NCI-H524 treated with DMSO at 0.1 percent for 48 hours (cell line): ENCODE data around the gene RAMP1.
"Not testable (repeated sequence)": the region's sequence is repeated elsewhere in the genome, so short reads cannot be mapped to it uniquely, and the experiment has no call there.

ENCODE experiments used
- DNase-seq: peaks from one replicate; lab custom pipeline; 2025; lab: John Stamatoyannopoulos, UW

The RAMP1 gene

GRCh38 chr2:237859533-237860272 is at the start of gene RAMP1:
Gene RAMP1 (plus strand): TSS chr2:237859623. CDS start chr2:237859676, 53 bp downstream.
- DNase-seq, result no peak

GRCh38 chr2:237815637-237816036 is 43.8 kb upstream of the RAMP1 start:
- DNase-seq, result no peak

GRCh38 chr2:237816531-237816930 is 42.9 kb upstream of the RAMP1 start:
- no peak for DNase-seq

- no peak for DNase-seq
Measured at GRCh38 chr2:237818066-237818473, 41.4 kb upstream of the RAMP1 start.

- no peak for DNase-seq
Measured at GRCh38 chr2:237819231-237819630, 40.2 kb upstream of the RAMP1 start.

GRCh38 chr2:237820421-237820820 is 39.0 kb upstream of the RAMP1 start:
- DNase-seq, result no peak

- DNase-seq, result no peak
Measured at GRCh38 chr2:237823544-237823943, 35.9 kb upstream of the RAMP1 start.

GRCh38 chr2:237824085-237824484 is 35.3 kb upstream of the RAMP1 start:
- DNase-seq, result no peak

GRCh38 chr2:237827421-237827987 is 31.9 kb upstream of the RAMP1 start:
- no peak for DNase-seq

GRCh38 chr2:237830522-237830921 is 28.9 kb upstream of the RAMP1 start:
- no peak for DNase-seq

GRCh38 chr2:237833546-237833945 is 25.9 kb upstream of the RAMP1 start:
- DNase-seq, result no peak

GRCh38 chr2:237835372-237835771 is 24.1 kb upstream of the RAMP1 start:
- DNase-seq, result no peak

- DNase-seq, result no peak
Measured at GRCh38 chr2:237841051-237841450, 18.4 kb upstream of the RAMP1 start.

- not testable (repeated sequence) for DNase-seq
Measured at GRCh38 chr2:237848940-237849339, 10.5 kb upstream of the RAMP1 start.

- no peak for DNase-seq
Measured at GRCh38 chr2:237854295-237854694, 5.1 kb upstream of the RAMP1 start.

GRCh38 chr2:237857791-237858190 is 1.6 kb upstream of the RAMP1 start:
- DNase-seq, result no peak

- peak; percentile 32 for DNase-seq
Measured at GRCh38 chr2:237858294-237859081, 935 bp upstream of the RAMP1 start.

- DNase-seq, result no peak
Measured at GRCh38 chr2:237859082-237859433, 365 bp upstream of the RAMP1 start.

- no peak for DNase-seq
Measured at GRCh38 chr2:237860273-237860935, 981 bp downstream of the RAMP1 start.

GRCh38 chr2:237861875-237862527 is 2.6 kb downstream of the RAMP1 start:
- no peak for DNase-seq

- no peak for DNase-seq
Measured at GRCh38 chr2:237862528-237862895, 3.1 kb downstream of the RAMP1 start.

GRCh38 chr2:237863102-237863511 is 3.7 kb downstream of the RAMP1 start:
- no peak for DNase-seq
